Lower leg skin (tissue), 3 donors: Measurements from ENCODE around the gene SLC43A1.

Source experiments
- POLR2A ChIP-seq, 2 donors: fragments of 450-650 bp; IDR thresholded peaks; one replicate each; pipeline ENCODE4 v1.6.1; 2016 to 2017; ENCODE audit warnings: antibody characterized with exemption in 2 of 2, mild to moderate bottlenecking in 1 of 2, moderate library complexity in 1 of 2
- TF ChIP-seq, protein P1 (sequence below), 3 donors: fragments of 450-650 bp; IDR thresholded peaks; one replicate each; pipeline ENCODE4 v1.5.1; 2016; ENCODE audit warnings: antibody characterized with exemption in 3 of 3, mild to moderate bottlenecking in 3 of 3, moderate library complexity in 2 of 3

DNA sequence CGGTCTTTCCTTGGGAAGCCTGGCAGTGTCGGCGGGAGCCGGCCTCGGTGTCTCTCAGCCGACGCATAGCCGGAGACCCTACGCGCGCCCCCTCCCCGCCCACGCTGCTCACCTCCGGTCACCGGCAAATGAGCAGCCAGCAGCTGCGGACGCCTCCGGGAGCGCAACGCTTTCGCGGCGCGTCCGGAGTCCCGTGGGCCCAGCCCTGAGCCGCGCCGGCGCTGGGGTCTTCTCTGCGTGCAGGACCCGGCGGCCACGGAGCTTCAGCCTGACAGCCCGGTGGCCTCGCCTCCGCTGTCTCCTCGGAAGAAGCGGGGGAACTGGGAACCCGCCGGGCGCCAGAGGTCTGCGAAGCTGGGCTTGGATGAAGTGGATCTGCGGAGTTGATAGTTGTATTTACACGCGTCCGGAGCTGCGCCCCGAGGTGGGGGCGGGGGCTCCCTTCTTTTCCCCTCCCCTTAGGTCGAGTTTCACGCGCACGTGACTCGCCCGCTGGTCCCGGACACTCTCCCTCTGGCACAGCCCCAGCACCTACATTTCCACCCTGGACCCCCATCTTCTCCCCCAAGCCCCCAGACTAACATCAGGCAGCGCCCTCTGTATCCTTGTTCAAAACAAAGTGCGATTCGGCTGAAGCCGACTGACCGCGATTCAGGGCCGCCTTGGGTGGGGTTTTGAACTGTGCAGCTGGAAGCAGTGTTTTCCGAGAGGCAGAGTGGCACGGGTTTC lies at the start of gene SLC43A1:
- TF ChIP-seq, protein P1, sequence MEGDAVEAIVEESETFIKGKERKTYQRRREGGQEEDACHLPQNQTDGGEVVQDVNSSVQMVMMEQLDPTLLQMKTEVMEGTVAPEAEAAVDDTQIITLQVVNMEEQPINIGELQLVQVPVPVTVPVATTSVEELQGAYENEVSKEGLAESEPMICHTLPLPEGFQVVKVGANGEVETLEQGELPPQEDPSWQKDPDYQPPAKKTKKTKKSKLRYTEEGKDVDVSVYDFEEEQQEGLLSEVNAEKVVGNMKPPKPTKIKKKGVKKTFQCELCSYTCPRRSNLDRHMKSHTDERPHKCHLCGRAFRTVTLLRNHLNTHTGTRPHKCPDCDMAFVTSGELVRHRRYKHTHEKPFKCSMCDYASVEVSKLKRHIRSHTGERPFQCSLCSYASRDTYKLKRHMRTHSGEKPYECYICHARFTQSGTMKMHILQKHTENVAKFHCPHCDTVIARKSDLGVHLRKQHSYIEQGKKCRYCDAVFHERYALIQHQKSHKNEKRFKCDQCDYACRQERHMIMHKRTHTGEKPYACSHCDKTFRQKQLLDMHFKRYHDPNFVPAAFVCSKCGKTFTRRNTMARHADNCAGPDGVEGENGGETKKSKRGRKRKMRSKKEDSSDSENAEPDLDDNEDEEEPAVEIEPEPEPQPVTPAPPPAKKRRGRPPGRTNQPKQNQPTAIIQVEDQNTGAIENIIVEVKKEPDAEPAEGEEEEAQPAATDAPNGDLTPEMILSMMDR (IDR thresholded peaks at IDR 0.05), result no peak
- no peak for TF ChIP-seq POLR2A (IDR thresholded peaks at IDR 0.05)
